Neural cell (in vitro differentiated cells): Measurements from ENCODE around the gene SGTA. TPM values are rescaled to one million over a fixed set of nuclear protein-coding genes. Genes with fewer than 3 reads are reported as not detected.

ENCODE experiments used
- H2AFZ ChIP-seq: fragments of 200-600, 300-800 bp; sonication (generic), shearing (Covaris generic); 2 replicates; pipeline ENCODE4 v1.6.0; 2014; ENCODE audit warnings: low read depth, mild to moderate bottlenecking, antibody characterized with exemption, low read length, moderate library complexity
- H3F3A ChIP-seq: fragments of 200-600 bp; shearing (Covaris generic); 2 replicates; pipeline ENCODE4 v1.6.1; 2016; ENCODE audit warnings: mild to moderate bottlenecking, moderate library complexity, mixed read lengths, antibody characterized with exemption, low read length; ENCODE audit not compliant: insufficient read depth, poor library complexity, severe bottlenecking
- H3K27ac ChIP-seq: fragments of 200-600, 300-800 bp; sonication (generic), shearing (Covaris generic); 2 replicates; pipeline ENCODE4 v1.5.1; 2014; ENCODE audit warnings: mild to moderate bottlenecking, low read length, moderate library complexity
- H3K27me3 ChIP-seq: fragments of 300-800, 200-600 bp; sonication (generic), shearing (Covaris generic); 2 replicates; pipeline ENCODE4 v1.6.0; 2014; ENCODE audit warnings: mild to moderate bottlenecking, low read depth, low read length, moderate library complexity; ENCODE audit not compliant: insufficient read depth
- H3K36me3 ChIP-seq: fragments of 300-800, 200-600 bp; sonication (generic), shearing (Covaris generic); 2 replicates; pipeline ENCODE4 v1.5.1; 2014; ENCODE audit warnings: mild to moderate bottlenecking, antibody characterized with exemption, low read length, moderate library complexity; ENCODE audit not compliant: insufficient read depth
- H3K4me2 ChIP-seq: fragments of 300-800, 200-600 bp; sonication (generic), shearing (Covaris generic); 2 replicates; pipeline ENCODE4 v1.6.0; 2014; ENCODE audit warnings: mild to moderate bottlenecking, low read length
- H3K4me3 ChIP-seq: fragments of 300-800, 200-600 bp; sonication (generic), shearing (Covaris generic); 2 replicates; pipeline ENCODE4 v1.5.1; 2014; ENCODE audit warnings: mild to moderate bottlenecking, low read length, moderate library complexity
- H3K79me2 ChIP-seq: fragments of 200-600 bp; shearing (Covaris generic); replicated peaks from 2 replicates; pipeline ENCODE4 v1.6.0; 2014; ENCODE audit warnings: mild to moderate bottlenecking, low read length, moderate library complexity; ENCODE audit not compliant: insufficient read depth
- H3K9ac ChIP-seq: fragments of 300-800, 200-600 bp; sonication (generic), shearing (Covaris generic); 2 replicates; pipeline ENCODE4 v1.6.1; 2016; ENCODE audit warnings: mild to moderate bottlenecking, low read length, mixed read lengths
- H3K9me2 ChIP-seq: fragments of 200-600 bp; shearing (Covaris generic); 2 replicates; pipeline ENCODE4 v1.6.1; 2016; ENCODE audit warnings: mild to moderate bottlenecking, low read length, mixed read lengths; ENCODE audit not compliant: insufficient read depth
- H3K9me3 ChIP-seq: fragments of 200-600, 300-800 bp; sonication (generic), shearing (Covaris generic); 2 replicates; pipeline ENCODE4 v1.6.1; 2016; ENCODE audit warnings: mild to moderate bottlenecking, mixed run types, low read length, moderate library complexity, mixed read lengths
- H4K20me1 ChIP-seq: fragments of 200-600 bp; shearing (Covaris generic); 2 replicates; pipeline ENCODE4 v1.6.1; 2016; ENCODE audit warnings: mild to moderate bottlenecking, mixed run types; ENCODE audit not compliant: insufficient read depth
- CTCF ChIP-seq: fragments of 450-650 bp; IDR thresholded peaks from 2 replicates; pipeline ENCODE4 v1.5.1; 2014; ENCODE audit warnings: antibody characterized with exemption, mild to moderate bottlenecking, moderate library complexity; ENCODE audit not compliant: poor library complexity, severe bottlenecking
- EP300 ChIP-seq: fragments of 450-650 bp; conservative IDR thresholded peaks from 2 replicates; pipeline ENCODE4 v1.6.1; 2014; ENCODE audit warnings: antibody characterized with exemption, mild to moderate bottlenecking, moderate library complexity; ENCODE audit not compliant: poor library complexity, severe bottlenecking
- EZH2 ChIP-seq: fragments of 200-600, 300-800 bp; shearing (Covaris generic), sonication (generic); IDR thresholded peaks from 2 replicates; pipeline ENCODE4 v1.6.1; 2014; ENCODE audit warnings: antibody characterized with exemption, low read length, borderline replicate concordance, mild to moderate bottlenecking; ENCODE audit not compliant: insufficient read depth, poor library complexity, severe bottlenecking
- MXI1 ChIP-seq: fragments of 450-650 bp; conservative IDR thresholded peaks from 2 replicates; pipeline ENCODE4 v1.6.1; 2014; ENCODE audit warnings: antibody characterized with exemption, mild to moderate bottlenecking; ENCODE audit not compliant: poor library complexity, severe bottlenecking
- POLR2AphosphoS5 ChIP-seq: IDR thresholded peaks from 2 replicates; pipeline ENCODE4 v1.6.1; 2012
- RAD21 ChIP-seq: fragments of 450-650 bp; conservative IDR thresholded peaks from 2 replicates; pipeline ENCODE4 v1.6.1; 2014; ENCODE audit warnings: antibody characterized with exemption, mild to moderate bottlenecking, moderate library complexity
- REST ChIP-seq: IDR thresholded peaks from 2 replicates; pipeline ENCODE4 v1.6.1; 2012; ENCODE audit warnings: borderline replicate concordance
- SMC3 ChIP-seq: fragments of 450-650 bp; conservative IDR thresholded peaks from 2 replicates; pipeline ENCODE4 v1.6.1; 2014; ENCODE audit warnings: antibody characterized with exemption, mild to moderate bottlenecking, moderate library complexity; ENCODE audit not compliant: poor library complexity
- TAF1 ChIP-seq: IDR thresholded peaks from 2 replicates; pipeline ENCODE4 v1.6.1; 2012; ENCODE audit warnings: low read depth
- polyA plus RNA-seq: library from polyadenylated mRNA; depleted of rRNA; stranded (reverse); fragments of >200 nt; gene quantifications from 2 replicates; pipeline ENCODE4 v1.2.3, GENCODE V29; 2014

Gene SGTA
- polyA plus RNA-seq, 1 donor from 2014 or later = 80.6 TPM

GRCh38 chr19:2791440-2791839 is 8.4 kb upstream of the SGTA start:
- Histone ChIP-seq H3K9me3 (no peaks in the 10 kb centered on the region), H3K27me3 (no peaks in the 10 kb centered on the region), H2AFZ (no peak overlapping the region), H3K9me2 (no peaks in the 10 kb centered on the region), H3K4me3 (no peak overlapping the region), H4K20me1 (no peaks in the 10 kb centered on the region), H3K4me2 (no peak overlapping the region), H3K9ac (no peak overlapping the region), H3F3A (no peaks in the 10 kb centered on the region), H3K27ac (no peak overlapping the region), H3K36me3 (no peaks in the 10 kb centered on the region), H3K79me2 (peaks cover 12% of the 10 kb centered on the region)
- no peak for TF ChIP-seq TAF1
- no peak for TF ChIP-seq SMC3
- no peak for TF ChIP-seq RAD21
- TF ChIP-seq REST = no peak
- TF ChIP-seq CTCF = no peak

GRCh38 chr19:2790557-2791271 is 7.6 kb upstream of the SGTA start:
- Histone ChIP-seq H3K4me2 (no peak overlapping the region), H3K9me3 (no peaks in the 10 kb centered on the region), H3K9me2 (no peaks in the 10 kb centered on the region), H3K27me3 (no peaks in the 10 kb centered on the region), H3K79me2 (peaks cover 19% of the 10 kb centered on the region), H3K27ac (no peak overlapping the region), H3K4me3 (no peak overlapping the region), H3K9ac (no peak overlapping the region), H2AFZ (no peak overlapping the region), H3F3A (no peaks in the 10 kb centered on the region), H3K36me3 (no peaks in the 10 kb centered on the region), H4K20me1 (no peaks in the 10 kb centered on the region)
- TF ChIP-seq REST (no peak), EP300 (no peak), CTCF (no peak), MXI1 (no peak), EZH2 (no peak), POLR2AphosphoS5 (no peak), SMC3 (no peak), TAF1 (no peak), RAD21 (no peak)
